ENCODE data around the gene ELAPOR1.

ELAPOR1 gene, protein sequence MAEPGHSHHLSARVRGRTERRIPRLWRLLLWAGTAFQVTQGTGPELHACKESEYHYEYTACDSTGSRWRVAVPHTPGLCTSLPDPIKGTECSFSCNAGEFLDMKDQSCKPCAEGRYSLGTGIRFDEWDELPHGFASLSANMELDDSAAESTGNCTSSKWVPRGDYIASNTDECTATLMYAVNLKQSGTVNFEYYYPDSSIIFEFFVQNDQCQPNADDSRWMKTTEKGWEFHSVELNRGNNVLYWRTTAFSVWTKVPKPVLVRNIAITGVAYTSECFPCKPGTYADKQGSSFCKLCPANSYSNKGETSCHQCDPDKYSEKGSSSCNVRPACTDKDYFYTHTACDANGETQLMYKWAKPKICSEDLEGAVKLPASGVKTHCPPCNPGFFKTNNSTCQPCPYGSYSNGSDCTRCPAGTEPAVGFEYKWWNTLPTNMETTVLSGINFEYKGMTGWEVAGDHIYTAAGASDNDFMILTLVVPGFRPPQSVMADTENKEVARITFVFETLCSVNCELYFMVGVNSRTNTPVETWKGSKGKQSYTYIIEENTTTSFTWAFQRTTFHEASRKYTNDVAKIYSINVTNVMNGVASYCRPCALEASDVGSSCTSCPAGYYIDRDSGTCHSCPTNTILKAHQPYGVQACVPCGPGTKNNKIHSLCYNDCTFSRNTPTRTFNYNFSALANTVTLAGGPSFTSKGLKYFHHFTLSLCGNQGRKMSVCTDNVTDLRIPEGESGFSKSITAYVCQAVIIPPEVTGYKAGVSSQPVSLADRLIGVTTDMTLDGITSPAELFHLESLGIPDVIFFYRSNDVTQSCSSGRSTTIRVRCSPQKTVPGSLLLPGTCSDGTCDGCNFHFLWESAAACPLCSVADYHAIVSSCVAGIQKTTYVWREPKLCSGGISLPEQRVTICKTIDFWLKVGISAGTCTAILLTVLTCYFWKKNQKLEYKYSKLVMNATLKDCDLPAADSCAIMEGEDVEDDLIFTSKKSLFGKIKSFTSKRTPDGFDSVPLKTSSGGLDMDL

DNA sequence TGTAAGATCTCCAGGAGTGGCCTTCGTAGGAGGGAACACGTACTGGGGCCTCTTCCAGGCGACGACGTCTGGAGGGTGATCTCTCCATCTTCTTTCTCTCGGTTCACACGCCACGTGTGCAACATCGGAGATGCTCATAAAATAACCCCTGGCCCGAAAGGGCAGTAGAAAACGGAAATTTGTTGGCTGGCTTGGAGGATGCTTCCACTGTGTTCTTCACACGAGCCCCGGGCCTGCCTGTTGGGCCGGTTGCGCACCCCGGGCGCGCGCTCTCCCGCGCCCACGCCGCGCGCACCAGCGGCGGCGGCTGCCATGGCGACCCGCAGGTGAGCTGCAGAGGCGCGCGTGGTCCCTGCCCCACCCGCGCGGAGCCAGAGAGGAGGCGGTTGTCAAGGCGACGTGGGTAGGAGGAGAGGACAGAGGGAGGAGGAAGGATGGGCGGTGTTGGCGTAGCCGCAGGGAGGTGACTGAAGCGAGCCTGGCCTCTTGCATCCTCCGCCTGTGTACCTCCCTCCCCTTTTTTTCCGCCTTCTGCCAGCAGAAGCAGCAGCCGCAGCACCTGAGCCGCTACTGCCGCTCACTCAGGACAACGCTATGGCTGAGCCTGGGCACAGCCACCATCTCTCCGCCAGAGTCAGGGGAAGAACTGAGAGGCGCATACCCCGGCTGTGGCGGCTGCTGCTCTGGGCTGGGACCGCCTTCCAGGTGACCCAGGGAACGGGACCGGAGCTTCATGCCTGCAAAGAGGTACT lies at the start of gene ELAPOR1:
ELAPOR1 (plus strand) TSS at position 526 of the 752 bp plus-strand sequence; CDS start at position 595, 69 bp downstream.
- Histone ChIP-seq H3K36me3 (replicated peaks; ENCODE audit: insufficient read depth, low read length) (no peaks in the 10 kb centered on the region), H3K4me1 (ENCODE audit: low read length) (no peaks in the 10 kb centered on the region), H3K9me3 (replicated peaks; ENCODE audit: insufficient read depth, low read length) (no peaks in the 10 kb centered on the region), H3K9me2 (replicated peaks; ENCODE audit: insufficient read depth, low read length) (no peaks in the 10 kb centered on the region), H3K27ac (ENCODE audit: low read length) (no peak within 1 kb of the TSS), H3F3A (ENCODE audit: insufficient read depth, low read length) (no peaks in the 10 kb centered on the region), H3K79me2 (ENCODE audit: low read length) (no peaks in the 10 kb centered on the region), H3K4me3 (ENCODE audit: low read length) (0 out of 2 replicates have a peak within 1 kb of the TSS, but pooled peaks have one; percentile 33), H4K20me1 (ENCODE audit: insufficient read depth, low read length) (no peaks in the 10 kb centered on the region), H3K9ac (ENCODE audit: low read length) (no peak within 1 kb of the TSS), H3K27me3 (replicated peaks; ENCODE audit: insufficient read depth, low read length) (no peaks in the 10 kb centered on the region; the same call in 1 of the 2 replicates), H2AFZ (ENCODE audit: low read length) (no peak within 1 kb of the TSS), H3K4me2 (ENCODE audit: low read depth, low read length) (peak within 1 kb of the TSS; percentile 84)
- DNase-seq: peak; percentile 29
- TF ChIP-seq EZH2phosphoT487 (IDR thresholded peaks at IDR 0.05; ENCODE audit: low read length) (no peak), EZH2 (optimal IDR thresholded peaks at IDR 0.05; ENCODE audit: low read depth, low read length) (no peak)
- TF ChIP-seq, protein P1, sequence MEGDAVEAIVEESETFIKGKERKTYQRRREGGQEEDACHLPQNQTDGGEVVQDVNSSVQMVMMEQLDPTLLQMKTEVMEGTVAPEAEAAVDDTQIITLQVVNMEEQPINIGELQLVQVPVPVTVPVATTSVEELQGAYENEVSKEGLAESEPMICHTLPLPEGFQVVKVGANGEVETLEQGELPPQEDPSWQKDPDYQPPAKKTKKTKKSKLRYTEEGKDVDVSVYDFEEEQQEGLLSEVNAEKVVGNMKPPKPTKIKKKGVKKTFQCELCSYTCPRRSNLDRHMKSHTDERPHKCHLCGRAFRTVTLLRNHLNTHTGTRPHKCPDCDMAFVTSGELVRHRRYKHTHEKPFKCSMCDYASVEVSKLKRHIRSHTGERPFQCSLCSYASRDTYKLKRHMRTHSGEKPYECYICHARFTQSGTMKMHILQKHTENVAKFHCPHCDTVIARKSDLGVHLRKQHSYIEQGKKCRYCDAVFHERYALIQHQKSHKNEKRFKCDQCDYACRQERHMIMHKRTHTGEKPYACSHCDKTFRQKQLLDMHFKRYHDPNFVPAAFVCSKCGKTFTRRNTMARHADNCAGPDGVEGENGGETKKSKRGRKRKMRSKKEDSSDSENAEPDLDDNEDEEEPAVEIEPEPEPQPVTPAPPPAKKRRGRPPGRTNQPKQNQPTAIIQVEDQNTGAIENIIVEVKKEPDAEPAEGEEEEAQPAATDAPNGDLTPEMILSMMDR (IDR thresholded peaks at IDR 0.05; ENCODE audit: low read length): no peak

DNA sequence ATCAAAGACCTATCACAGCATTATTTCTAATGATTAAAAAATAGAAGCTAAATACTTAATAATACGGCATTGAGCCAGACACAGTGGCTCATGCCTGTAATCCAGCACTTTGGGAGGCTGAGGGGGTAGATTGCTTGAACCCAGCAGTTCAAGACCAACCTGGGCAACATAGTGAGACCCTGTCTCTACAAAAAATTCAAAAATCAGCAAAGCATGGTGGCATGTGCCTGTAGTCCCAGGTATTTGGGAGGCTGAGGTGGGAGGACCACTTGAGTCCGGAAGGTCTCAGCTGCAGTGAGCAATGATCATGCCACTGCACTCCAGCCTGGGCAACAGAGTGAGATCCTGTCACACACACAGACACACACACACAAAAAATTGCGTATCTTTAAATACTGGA lies 48.8 kb upstream of the ELAPOR1 start:
- no peak for DNase-seq
- no peaks in the 10 kb centered on the region for H3K9me2 ChIP-seq (replicated peaks; ENCODE audit: insufficient read depth, low read length)
- H3K9ac ChIP-seq (ENCODE audit: low read length): no peak overlapping the region
- H3K4me2 ChIP-seq (ENCODE audit: low read depth, low read length): no peak overlapping the region
- H3K4me3 ChIP-seq (ENCODE audit: low read length): no peak overlapping the region
- no peaks in the 10 kb centered on the region for H3F3A ChIP-seq (ENCODE audit: insufficient read depth, low read length)
- no peaks in the 10 kb centered on the region for H3K9me3 ChIP-seq (replicated peaks; ENCODE audit: insufficient read depth, low read length)
- no peak overlapping the region for H3K27ac ChIP-seq (ENCODE audit: low read length)
- H3K27me3 ChIP-seq (replicated peaks; ENCODE audit: insufficient read depth, low read length): no peaks in the 10 kb centered on the region
- H2AFZ ChIP-seq (ENCODE audit: low read length): no peak overlapping the region
- H3K36me3 ChIP-seq (replicated peaks; ENCODE audit: insufficient read depth, low read length): no peaks in the 10 kb centered on the region
- no peaks in the 10 kb centered on the region for H3K79me2 ChIP-seq (ENCODE audit: low read length)
- no peaks in the 10 kb centered on the region for H3K4me1 ChIP-seq (ENCODE audit: low read length)
- no peak for TF ChIP-seq EZH2 (optimal IDR thresholded peaks at IDR 0.05; ENCODE audit: low read depth, low read length)
- TF ChIP-seq, protein P1 (IDR thresholded peaks at IDR 0.05; ENCODE audit: low read length): no peak
- TF ChIP-seq EZH2phosphoT487 (IDR thresholded peaks at IDR 0.05; ENCODE audit: low read length): no peak
- H4K20me1 ChIP-seq (ENCODE audit: insufficient read depth, low read length): no peaks in the 10 kb centered on the region

DNA sequence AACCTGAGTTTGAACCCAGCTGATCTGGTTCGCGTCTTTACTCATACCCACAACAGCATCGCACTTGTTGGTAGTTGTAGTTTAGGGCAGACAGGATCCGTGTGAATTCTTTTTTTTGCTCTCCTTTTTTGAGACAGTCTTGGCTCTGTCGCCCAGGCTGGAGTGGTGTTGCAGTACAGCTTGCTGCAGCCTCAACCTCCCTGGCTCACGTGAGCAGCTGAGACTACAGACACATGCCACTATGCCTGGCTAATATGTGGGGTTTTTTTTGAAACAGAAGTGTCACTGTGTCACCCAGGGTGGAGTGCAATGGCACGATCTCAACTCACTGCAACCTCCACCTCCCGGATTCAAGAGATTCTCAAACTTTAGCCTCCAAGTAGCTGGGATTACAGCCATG lies 46.0 kb upstream of the ELAPOR1 start:
- H3K9ac ChIP-seq (ENCODE audit: low read length): no peak overlapping the region
- DNase-seq: no peak
- H3K27me3 ChIP-seq (replicated peaks; ENCODE audit: insufficient read depth, low read length): no peaks in the 10 kb centered on the region
- no peaks in the 10 kb centered on the region for H4K20me1 ChIP-seq (ENCODE audit: insufficient read depth, low read length)
- H3K79me2 ChIP-seq (ENCODE audit: low read length): no peaks in the 10 kb centered on the region
- no peak overlapping the region for H3K4me2 ChIP-seq (ENCODE audit: low read depth, low read length)
- no peaks in the 10 kb centered on the region for H3K36me3 ChIP-seq (replicated peaks; ENCODE audit: insufficient read depth, low read length)
- H3K27ac ChIP-seq (ENCODE audit: low read length): no peak overlapping the region
- H3K9me3 ChIP-seq (replicated peaks; ENCODE audit: insufficient read depth, low read length): no peaks in the 10 kb centered on the region
- no peaks in the 10 kb centered on the region for H3K4me1 ChIP-seq (ENCODE audit: low read length)
- no peak overlapping the region for H3K4me3 ChIP-seq (ENCODE audit: low read length)
- H3F3A ChIP-seq (ENCODE audit: insufficient read depth, low read length): no peaks in the 10 kb centered on the region
- no peak overlapping the region for H2AFZ ChIP-seq (ENCODE audit: low read length)
- no peaks in the 10 kb centered on the region for H3K9me2 ChIP-seq (replicated peaks; ENCODE audit: insufficient read depth, low read length)
- TF ChIP-seq EZH2phosphoT487 (IDR thresholded peaks at IDR 0.05; ENCODE audit: low read length) (no peak), EZH2 (optimal IDR thresholded peaks at IDR 0.05; ENCODE audit: low read depth, low read length) (no peak)
- TF ChIP-seq, protein P1 (IDR thresholded peaks at IDR 0.05; ENCODE audit: low read length): no peak
